SK-N-MC (cell line): ENCODE data around the gene IL36B.

Experiments used
- EZH2 ChIP-seq: fragments of 200-600 bp; sonication (generic); IDR thresholded peaks from one replicate; pipeline ENCODE4 v1.6.1; 2017; ENCODE audit warnings: antibody characterized with exemption
- POLR2AphosphoS5 ChIP-seq: IDR thresholded peaks from 2 replicates; pipeline ENCODE4 v1.6.1; 2012; ENCODE audit warnings: mild to moderate bottlenecking, low read depth, low read length, borderline replicate concordance

- no peak for TF ChIP-seq POLR2AphosphoS5
- TF ChIP-seq EZH2: no peak
Observed at GRCh38 chr2:113057117-113057516, 4.5 kb upstream of the IL36B start.
